GM21528 (cell line): ENCODE measurements around the gene RS1.

Experiments used
- ATAC-seq: cut with Tn5 transposase; IDR thresholded peaks from one replicate; pipeline ENCODE4 v1.9.1; 2021; ENCODE audit warnings: mild to moderate bottlenecking, moderate library complexity; ENCODE audit not compliant: unreplicated experiment, low FRiP score

Gene RS1

GRCh38 chrX:18672008-18672407 is at the start of gene RS1:
Gene RS1, minus strand, starts transcription at chrX:18672108. Its CDS starts 40 bp downstream, at chrX:18672068.
- ATAC-seq, result no peak

GRCh38 chrX:18719852-18720251 is 47.9 kb upstream of the RS1 start:
- no peak for ATAC-seq

DNA sequence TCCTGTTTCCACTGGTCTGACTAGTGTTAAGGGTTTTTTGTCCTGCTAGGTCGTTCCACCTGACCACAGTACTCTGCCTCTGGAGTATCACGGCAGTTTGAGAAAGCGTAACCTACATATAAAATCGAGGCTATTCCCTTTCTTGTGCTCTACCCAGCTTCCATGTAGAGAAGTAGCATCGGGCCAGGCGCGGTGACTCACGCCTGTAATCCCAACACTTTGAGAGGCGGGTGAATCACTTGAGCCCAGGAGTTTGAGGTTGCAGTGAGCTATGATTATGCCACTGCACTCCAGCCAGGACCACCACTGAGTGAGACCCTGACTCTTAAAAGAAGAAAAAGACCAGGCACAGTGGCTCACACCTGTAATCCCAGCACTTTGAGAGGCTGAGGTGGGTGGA is 43.0 kb upstream of the RS1 start:
- no peak for ATAC-seq

- no peak for ATAC-seq
These were observed 37.9 kb upstream of the RS1 start for GRCh38 chrX:18709833-18710232.

- no peak for ATAC-seq
These were observed 35.6 kb upstream of the RS1 start, which contains the start of gene PPEF1 for GRCh38 chrX:18707426-18708049. Gene PPEF1, plus strand, starts transcription at chrX:18707645. Its CDS starts 136 bp downstream, at chrX:18707781.

DNA sequence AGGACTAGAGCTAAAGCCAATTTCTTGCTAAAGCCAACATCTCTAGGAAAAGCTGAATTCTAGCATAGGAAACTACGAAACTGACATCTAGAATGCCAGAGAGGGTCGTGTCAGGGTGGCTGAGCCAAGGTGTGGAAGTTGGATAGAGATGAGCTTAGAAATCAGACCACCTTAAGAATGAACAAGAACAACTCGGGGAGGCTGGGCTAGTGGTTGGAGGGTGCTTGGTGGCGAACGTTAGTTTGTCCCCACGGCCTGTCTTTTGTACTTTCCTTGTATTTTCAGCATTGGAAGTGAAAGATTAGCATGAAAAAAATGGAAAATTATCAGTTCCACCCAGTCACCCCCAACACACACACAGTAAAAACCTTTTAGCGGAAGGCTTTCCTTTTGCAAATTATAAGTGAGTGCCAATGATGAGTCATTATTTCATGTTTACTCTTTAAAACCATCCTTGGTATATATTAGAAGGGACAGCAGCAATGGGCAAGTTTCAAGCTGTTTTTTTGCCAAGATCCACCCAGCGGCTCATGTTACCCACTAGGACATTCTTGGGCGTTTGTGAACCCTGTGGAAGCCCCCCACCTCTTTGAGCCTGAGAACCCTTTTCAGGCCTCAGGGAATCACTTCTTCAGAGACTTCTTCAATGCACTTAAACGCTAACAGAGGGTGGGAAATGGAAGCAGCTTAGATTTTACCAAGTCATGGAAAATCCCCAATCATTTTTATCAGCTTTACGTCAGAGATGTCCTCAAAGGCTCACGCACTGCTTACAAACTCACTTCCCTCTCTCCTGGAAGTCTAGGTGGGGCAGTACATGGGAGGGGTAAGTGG is 30.7 kb upstream of the RS1 start:
- ATAC-seq, result no peak

GRCh38 chrX:18701621-18702361 is 29.9 kb upstream of the RS1 start:
- no peak for ATAC-seq

DNA sequence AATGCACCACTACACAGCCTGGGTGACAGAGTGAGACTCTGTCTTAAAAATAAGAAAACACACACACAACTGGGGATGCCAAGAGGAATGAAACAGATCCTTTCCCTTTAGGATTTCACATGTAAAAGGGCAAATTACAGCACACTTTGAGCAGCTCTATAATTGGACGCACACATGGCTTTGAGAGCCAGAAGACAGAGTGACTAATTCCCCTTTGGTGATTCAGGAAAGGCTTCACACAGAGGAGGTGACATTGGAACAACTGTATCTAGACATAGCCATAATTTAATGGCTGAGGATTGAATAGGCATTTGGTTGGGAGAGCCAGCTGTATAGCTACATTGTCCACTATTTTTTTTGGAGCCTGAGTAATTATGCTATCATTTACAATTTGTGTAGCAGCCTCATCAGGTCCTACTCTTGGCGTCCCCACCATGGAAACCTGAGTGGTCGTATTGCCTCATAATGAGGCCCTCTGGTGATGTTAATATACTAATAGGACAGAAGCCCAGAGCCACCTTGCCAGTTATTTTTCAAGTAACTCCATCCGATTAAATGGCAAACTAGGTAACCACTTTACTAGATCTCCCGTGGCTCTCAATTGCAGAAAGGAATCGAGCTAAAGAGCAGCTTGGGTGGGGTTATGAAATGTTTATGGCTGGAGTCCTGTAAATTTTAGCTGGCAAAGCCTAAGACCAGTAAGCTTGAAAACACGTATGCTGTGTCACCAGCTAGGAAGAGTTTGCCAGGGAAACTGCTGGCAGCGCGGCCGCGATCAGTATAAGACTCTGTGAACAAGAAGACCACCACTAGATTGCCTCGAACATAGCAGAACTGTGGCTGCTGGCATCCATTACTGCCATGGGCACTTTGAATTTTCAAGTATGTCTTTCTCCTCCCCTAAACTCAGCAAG is 27.1 kb upstream of the RS1 start:
- ATAC-seq, result no peak

DNA sequence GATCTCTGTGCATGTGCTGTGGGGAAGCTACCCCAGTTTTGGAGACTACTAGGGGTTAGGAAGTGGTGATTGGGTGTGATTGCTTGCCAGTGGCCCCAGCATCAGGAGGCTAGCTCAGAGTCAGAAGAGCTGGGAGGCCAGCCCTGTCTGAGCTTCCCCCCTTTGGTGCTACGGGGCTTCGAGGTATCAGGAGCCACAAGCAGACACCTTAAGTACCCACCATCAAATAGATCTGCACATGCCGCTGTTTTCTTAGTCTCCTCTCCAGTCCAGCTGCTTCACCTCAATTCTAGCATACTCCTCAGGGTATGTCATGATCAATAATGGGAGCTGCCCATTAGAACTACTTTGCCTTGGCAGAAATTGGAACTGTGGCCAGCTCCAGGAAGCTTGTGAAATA is 24.7 kb upstream of the RS1 start:
- ATAC-seq, result no peak

GRCh38 chrX:18692541-18692940 is 20.6 kb upstream of the RS1 start:
- no peak for ATAC-seq

GRCh38 chrX:18691431-18691830 is 19.5 kb upstream of the RS1 start:
- no peak for ATAC-seq

GRCh38 chrX:18687856-18688495 is 16.1 kb upstream of the RS1 start:
- ATAC-seq, result no peak

DNA sequence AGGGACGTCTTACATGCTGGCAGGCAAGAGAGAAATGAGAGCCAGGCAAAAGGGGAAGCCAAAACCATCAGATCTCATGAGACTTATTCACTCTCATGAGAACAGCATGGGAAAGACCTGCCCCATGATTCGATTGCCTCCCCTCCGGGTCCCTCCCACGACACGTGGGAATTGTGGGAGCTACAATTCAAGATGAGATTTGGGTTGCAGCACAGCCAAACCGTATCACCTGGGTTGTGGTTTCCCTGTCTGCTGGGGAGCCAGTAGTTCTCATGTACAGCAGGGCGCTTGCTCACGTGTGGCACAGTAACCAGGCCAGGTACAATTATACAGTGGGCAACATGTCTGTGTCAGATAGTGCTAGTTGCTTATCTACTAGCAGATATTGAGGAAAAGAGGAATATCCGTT is 11.1 kb upstream of the RS1 start:
- ATAC-seq, result no peak

- no peak for ATAC-seq
These were observed 10.1 kb upstream of the RS1 start for GRCh38 chrX:18681996-18682395.

- ATAC-seq, result no peak
These were observed 5.4 kb upstream of the RS1 start for GRCh38 chrX:18677161-18677869.

DNA sequence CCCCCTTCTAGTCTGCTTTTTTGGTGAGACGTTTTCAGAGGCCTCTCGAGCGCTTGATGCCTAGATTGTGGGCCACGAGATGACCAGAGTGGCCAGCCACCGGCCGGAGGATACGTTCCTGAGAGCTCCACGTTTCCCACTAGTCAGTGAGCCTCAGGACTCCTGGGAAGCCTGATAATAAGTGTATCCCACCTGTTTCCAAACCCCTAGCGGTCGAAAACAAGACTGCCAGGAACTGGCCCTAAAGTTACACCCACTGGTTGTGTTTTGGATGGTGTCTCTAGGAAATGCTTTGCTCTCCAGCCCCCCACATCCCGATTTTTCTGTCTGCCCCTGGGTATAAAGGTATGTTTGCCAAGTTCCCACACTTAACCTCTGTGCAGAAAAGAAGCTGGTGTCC is 4.6 kb upstream of the RS1 start:
- ATAC-seq, result no peak

DNA sequence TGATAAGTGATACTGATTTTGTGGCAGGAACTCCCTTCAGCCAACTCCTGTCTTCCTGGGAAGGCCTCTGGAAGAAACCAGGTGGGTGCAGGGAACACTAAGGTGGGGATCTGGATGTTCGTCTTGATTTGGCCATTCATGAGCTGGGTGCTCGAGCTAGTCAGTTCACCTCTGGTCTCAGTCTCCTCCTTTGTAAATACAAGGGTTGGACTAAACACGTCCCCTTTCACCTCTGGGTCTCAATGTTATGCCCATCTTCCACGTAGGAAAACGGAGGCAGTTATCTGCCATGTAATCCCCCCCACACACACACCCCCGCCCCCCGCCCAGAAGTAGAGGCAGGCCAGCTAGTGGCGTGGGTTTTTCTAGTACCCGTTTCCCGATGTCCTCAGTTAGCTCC is 4.1 kb upstream of the RS1 start:
- ATAC-seq, result no peak

DNA sequence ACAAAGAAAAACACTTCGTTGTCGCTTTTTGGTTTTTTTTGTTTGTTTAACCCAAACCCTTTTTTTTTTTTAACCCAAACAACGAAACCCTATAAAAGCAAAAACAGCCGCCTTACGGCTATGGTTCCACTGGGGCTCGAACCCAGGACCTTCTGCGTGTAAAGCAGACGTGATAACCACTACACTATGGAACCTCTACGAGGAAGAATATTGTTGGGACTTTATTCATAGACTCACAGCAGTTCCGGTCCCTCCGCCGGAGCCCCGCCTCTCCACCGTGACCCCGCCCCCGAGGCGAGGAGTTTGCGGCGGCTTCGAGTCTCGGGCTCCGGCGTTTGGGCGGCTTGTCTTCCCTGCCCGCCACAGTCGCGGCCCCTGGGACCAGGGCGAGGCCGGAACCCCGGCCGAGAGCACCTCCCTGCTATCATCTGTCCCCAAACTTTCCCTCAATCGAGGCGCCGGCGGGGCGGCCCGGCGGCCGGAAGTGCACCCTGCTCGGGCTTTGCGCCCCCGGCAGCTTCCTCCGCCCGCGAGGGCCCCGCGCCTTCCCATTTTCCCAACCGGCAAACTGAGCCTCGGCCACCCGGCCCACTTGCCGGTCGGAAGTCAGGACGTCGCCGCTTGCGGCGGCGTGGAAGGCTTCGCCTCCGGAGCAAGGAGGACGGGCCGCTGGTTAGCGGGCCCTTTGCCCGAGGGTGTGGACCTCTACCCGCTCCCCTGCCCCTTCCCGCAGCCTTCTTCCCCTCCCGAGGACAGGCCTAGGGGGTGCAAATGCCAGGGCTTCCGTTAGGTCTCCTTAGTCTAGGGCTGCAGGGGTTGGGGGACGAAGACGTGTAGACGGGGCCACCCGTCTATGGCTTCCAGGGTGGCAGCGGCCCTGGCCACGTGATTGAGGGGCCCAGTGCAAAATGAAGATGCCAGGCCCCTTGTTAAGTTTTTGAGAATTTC is 3.2 kb upstream of the RS1 start:
- ATAC-seq, result peak; percentile 87
